ENCODE measurements around the gene ARHGAP26.

DNA sequence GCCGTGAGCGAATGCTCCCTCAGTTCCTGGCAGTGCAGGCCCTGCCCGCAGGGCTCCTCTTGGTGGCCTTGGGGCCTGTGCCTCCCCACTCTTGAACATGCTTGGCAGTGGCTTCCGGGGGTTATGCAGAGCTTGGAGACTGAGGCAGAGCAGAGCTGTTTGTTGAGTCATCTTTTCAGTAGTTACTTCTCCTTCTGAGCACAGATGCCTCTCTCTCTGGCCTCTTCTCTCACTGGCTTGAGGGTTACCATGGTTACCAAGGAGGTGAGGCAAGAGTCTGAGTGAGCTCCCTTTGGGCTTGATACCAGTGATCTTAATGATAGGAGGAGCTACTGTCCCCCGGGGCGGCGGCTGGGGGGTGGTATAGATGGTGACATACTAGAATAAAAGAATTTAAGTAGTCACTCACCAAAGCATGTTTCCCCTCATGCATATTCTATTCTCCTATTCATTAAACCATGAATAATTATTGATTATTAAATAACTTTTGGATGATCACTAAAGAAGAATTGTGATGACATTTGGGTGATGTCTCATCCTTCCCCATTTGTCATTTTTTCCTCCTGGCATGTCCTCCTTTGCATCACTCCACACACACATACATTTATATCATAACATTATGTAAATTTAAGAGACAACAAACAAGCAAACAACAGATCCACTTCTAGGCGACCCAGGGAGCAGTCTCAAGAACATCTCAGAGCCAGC, 111.1 kb downstream of the ARHGAP26 start:
- TF ChIP-seq CTCF (IDR thresholded peaks at IDR 0.05; ENCODE audit: low read depth, low read length, poor library complexity, severe bottlenecking) (no peak), EZH2phosphoT487 (IDR thresholded peaks at IDR 0.05; ENCODE audit: borderline replicate concordance, low read length) (no peak)

All from DOHH2 (cell line).